Measurements from ENCODE around the gene ANKMY1. TPM values are rescaled to one million over a fixed set of nuclear protein-coding genes. Genes with fewer than 3 reads are reported as not detected.
A peak's percentile ranks its signal among the peaks of the same experiment; 100 is the strongest.

ANKMY1 gene
- total and polyA plus RNA-seq, 2 of the 13 experiments (the other 11 are each of a cell fraction or from before 2014, with no cell fraction given), result 11.7 to 18.8 TPM

DNA sequence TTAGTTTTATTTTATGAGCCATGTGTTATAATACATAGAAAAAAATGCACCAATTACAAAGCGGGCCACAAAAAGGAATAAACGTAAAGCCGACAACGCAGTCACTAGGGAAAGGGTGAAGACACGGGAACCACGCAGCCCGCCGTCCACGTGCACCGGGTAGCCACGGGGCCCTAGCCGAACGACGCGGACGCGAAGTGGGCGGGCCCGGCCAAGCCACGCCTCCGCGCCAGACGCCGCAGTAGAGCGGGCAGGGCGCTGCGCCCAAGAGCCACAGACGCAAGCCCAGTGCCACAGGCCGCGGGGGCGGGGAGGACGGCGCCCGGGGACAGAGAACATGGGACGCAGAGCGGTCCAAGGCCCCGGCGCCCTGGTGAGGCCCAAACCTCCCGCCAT lies 2.3 kb upstream of the ANKMY1 start, which contains the start of gene DUSP28 (continued):
- TF ChIP-seq, protein P1, sequence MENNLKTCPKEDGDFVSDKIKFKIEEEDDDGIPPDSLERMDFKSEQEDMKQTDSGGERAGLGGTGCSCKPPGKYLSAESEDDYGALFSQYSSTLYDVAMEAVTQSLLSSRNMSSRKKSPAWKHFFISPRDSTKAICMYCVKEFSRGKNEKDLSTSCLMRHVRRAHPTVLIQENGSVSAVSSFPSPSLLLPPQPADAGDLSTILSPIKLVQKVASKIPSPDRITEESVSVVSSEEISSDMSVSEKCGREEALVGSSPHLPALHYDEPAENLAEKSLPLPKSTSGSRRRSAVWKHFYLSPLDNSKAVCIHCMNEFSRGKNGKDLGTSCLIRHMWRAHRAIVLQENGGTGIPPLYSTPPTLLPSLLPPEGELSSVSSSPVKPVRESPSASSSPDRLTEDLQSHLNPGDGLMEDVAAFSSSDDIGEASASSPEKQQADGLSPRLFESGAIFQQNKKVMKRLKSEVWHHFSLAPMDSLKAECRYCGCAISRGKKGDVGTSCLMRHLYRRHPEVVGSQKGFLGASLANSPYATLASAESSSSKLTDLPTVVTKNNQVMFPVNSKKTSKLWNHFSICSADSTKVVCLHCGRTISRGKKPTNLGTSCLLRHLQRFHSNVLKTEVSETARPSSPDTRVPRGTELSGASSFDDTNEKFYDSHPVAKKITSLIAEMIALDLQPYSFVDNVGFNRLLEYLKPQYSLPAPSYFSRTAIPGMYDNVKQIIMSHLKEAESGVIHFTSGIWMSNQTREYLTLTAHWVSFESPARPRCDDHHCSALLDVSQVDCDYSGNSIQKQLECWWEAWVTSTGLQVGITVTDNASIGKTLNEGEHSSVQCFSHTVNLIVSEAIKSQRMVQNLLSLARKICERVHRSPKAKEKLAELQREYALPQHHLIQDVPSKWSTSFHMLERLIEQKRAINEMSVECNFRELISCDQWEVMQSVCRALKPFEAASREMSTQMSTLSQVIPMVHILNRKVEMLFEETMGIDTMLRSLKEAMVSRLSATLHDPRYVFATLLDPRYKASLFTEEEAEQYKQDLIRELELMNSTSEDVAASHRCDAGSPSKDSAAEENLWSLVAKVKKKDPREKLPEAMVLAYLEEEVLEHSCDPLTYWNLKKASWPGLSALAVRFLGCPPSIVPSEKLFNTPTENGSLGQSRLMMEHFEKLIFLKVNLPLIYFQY (CRISPR knock-in tag; IDR thresholded peaks at IDR 0.05; ENCODE audit: borderline replicate concordance), result no peak; the same call in 1 of the 2 replicates
- no peak for TF ChIP-seq ZFP36L2 (CRISPR knock-in tag; IDR thresholded peaks at IDR 0.05)
- TF ChIP-seq SMAD9 (CRISPR knock-in tag; IDR thresholded peaks at IDR 0.05), result 0 out of 2 replicates have a peak, but pooled peaks have one; percentile 64
- TF ChIP-seq FOSL1 (CRISPR knock-in tag; IDR thresholded peaks at IDR 0.05; ENCODE audit: borderline replicate concordance), result no peak; the same call in 1 of the 2 replicates
- peak; percentile 69; the same call in 1 of the 2 replicates for TF ChIP-seq MYNN (CRISPR knock-in tag; IDR thresholded peaks at IDR 0.05; ENCODE audit: low read depth)
- peak; percentile 90 for TF ChIP-seq KDM3A (CRISPR knock-in tag; IDR thresholded peaks at IDR 0.05; ENCODE audit: low read depth)
- TF ChIP-seq KLF16 (CRISPR knock-in tag; IDR thresholded peaks at IDR 0.05), result peak in 1 of 2 experiments; percentile 84; a peak in 2 of 4 replicates
- TF ChIP-seq RAD21 (CRISPR knock-in tag; IDR thresholded peaks at IDR 0.05), result peak; percentile 32; the same call in 1 of the 2 replicates
- TF ChIP-seq ZBTB42 (CRISPR knock-in tag; IDR thresholded peaks at IDR 0.05), result no peak
- TF ChIP-seq, protein P2, sequence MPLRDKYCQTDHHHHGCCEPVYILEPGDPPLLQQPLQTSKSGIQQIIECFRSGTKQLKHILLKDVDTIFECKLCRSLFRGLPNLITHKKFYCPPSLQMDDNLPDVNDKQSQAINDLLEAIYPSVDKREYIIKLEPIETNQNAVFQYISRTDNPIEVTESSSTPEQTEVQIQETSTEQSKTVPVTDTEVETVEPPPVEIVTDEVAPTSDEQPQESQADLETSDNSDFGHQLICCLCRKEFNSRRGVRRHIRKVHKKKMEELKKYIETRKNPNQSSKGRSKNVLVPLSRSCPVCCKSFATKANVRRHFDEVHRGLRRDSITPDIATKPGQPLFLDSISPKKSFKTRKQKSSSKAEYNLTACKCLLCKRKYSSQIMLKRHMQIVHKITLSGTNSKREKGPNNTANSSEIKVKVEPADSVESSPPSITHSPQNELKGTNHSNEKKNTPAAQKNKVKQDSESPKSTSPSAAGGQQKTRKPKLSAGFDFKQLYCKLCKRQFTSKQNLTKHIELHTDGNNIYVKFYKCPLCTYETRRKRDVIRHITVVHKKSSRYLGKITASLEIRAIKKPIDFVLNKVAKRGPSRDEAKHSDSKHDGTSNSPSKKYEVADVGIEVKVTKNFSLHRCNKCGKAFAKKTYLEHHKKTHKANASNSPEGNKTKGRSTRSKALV (CRISPR knock-in tag; IDR thresholded peaks at IDR 0.05), result no peak; the same call in 1 of the 2 replicates
- TF ChIP-seq, protein P3, sequence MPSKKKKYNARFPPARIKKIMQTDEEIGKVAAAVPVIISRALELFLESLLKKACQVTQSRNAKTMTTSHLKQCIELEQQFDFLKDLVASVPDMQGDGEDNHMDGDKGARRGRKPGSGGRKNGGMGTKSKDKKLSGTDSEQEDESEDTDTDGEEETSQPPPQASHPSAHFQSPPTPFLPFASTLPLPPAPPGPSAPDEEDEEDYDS (CRISPR knock-in tag; IDR thresholded peaks at IDR 0.05), result peak; percentile 90
- TF ChIP-seq POLR2G (IDR thresholded peaks at IDR 0.05; ENCODE audit: low read depth, low read length), result peak; percentile 66
- peak; percentile 39 for TF ChIP-seq ZNF883 (CRISPR knock-in tag; IDR thresholded peaks at IDR 0.05; ENCODE audit: not compliant biosample characterization)
- TF ChIP-seq BCL6 (CRISPR knock-in tag; IDR thresholded peaks at IDR 0.05), result peak; percentile 16; the same call in 1 of the 2 replicates
- peak; percentile 80 for TF ChIP-seq KLF6 (CRISPR knock-in tag; IDR thresholded peaks at IDR 0.05)
- TF ChIP-seq, protein P4, sequence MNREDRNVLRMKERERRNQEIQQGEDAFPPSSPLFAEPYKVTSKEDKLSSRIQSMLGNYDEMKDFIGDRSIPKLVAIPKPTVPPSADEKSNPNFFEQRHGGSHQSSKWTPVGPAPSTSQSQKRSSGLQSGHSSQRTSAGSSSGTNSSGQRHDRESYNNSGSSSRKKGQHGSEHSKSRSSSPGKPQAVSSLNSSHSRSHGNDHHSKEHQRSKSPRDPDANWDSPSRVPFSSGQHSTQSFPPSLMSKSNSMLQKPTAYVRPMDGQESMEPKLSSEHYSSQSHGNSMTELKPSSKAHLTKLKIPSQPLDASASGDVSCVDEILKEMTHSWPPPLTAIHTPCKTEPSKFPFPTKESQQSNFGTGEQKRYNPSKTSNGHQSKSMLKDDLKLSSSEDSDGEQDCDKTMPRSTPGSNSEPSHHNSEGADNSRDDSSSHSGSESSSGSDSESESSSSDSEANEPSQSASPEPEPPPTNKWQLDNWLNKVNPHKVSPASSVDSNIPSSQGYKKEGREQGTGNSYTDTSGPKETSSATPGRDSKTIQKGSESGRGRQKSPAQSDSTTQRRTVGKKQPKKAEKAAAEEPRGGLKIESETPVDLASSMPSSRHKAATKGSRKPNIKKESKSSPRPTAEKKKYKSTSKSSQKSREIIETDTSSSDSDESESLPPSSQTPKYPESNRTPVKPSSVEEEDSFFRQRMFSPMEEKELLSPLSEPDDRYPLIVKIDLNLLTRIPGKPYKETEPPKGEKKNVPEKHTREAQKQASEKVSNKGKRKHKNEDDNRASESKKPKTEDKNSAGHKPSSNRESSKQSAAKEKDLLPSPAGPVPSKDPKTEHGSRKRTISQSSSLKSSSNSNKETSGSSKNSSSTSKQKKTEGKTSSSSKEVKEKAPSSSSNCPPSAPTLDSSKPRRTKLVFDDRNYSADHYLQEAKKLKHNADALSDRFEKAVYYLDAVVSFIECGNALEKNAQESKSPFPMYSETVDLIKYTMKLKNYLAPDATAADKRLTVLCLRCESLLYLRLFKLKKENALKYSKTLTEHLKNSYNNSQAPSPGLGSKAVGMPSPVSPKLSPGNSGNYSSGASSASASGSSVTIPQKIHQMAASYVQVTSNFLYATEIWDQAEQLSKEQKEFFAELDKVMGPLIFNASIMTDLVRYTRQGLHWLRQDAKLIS (CRISPR knock-in tag; IDR thresholded peaks at IDR 0.05), result no peak
- TF ChIP-seq ZNF841 (CRISPR knock-in tag; IDR thresholded peaks at IDR 0.05; ENCODE audit: borderline replicate concordance), result 0 out of 2 replicates have a peak, but pooled peaks have one; percentile 66
- TF ChIP-seq ZFP37 (CRISPR knock-in tag; IDR thresholded peaks at IDR 0.05; ENCODE audit: borderline replicate concordance), result peak; percentile 72; the same call in 1 of the 2 replicates
- TF ChIP-seq, protein P5, sequence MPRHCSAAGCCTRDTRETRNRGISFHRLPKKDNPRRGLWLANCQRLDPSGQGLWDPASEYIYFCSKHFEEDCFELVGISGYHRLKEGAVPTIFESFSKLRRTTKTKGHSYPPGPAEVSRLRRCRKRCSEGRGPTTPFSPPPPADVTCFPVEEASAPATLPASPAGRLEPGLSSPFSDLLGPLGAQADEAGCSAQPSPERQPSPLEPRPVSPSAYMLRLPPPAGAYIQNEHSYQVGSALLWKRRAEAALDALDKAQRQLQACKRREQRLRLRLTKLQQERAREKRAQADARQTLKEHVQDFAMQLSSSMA (CRISPR knock-in tag; IDR thresholded peaks at IDR 0.05), result no peak; the same call in 1 of the 2 replicates

Data from HepG2 (cell line).